ENCODE measurements around the gene RGS14.
"Not testable (repeated sequence)": the region's sequence is repeated elsewhere in the genome, so short reads cannot be mapped to it uniquely, and the experiment has no call there.

Gene RGS14

DNA sequence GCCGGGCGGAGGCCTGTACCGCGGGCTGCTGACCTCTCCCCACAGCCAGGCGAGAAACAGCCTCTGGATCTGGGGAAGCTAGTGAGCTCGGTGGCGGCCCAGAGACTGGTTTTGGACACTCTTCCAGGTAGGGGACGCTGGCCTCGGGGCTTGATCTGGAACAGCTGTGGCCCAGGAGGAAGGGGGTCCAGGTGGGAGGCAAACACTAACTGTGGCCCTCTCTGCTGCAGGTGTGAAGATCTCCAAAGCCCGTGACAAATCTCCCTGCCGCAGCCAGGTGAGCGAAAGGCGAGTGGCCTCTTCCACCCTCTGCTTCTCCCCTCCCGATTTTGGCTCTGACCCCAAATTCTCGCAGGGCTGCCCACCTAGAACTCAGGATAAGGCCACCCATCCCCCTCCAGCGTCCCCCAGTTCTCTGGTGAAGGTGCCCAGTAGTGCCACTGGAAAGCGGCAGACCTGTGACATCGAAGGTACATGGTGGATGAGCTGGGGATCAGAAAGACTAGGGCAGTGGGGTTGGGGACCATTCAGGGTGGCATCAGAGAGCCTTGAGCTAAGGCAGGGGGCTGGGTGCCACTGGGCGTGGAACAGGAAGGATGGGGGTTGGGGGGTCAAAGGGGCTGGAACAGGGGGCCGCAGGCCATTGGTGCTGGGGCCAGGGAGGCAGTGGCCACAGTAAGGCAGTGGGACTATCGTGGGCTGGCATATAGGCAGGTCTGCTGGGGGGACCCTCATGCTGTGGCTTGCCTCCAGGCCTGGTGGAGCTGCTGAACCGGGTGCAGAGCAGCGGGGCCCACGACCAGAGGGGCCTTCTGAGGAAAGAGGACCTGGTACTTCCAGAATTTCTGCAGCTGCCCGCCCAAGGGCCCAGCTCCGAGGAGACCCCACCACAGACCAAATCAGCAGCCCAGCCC lies 13.7 kb downstream of the RGS14 start:
- TF ChIP-seq, protein P1, sequence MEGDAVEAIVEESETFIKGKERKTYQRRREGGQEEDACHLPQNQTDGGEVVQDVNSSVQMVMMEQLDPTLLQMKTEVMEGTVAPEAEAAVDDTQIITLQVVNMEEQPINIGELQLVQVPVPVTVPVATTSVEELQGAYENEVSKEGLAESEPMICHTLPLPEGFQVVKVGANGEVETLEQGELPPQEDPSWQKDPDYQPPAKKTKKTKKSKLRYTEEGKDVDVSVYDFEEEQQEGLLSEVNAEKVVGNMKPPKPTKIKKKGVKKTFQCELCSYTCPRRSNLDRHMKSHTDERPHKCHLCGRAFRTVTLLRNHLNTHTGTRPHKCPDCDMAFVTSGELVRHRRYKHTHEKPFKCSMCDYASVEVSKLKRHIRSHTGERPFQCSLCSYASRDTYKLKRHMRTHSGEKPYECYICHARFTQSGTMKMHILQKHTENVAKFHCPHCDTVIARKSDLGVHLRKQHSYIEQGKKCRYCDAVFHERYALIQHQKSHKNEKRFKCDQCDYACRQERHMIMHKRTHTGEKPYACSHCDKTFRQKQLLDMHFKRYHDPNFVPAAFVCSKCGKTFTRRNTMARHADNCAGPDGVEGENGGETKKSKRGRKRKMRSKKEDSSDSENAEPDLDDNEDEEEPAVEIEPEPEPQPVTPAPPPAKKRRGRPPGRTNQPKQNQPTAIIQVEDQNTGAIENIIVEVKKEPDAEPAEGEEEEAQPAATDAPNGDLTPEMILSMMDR (conservative IDR thresholded peaks at IDR 0.05; ENCODE audit: low read depth, low read length): no peak
- peak overlapping the region; percentile 58 for H3K4me3 ChIP-seq (ENCODE audit: low read length)
- DNase-seq (ENCODE audit: low read depth): no peak

DNA sequence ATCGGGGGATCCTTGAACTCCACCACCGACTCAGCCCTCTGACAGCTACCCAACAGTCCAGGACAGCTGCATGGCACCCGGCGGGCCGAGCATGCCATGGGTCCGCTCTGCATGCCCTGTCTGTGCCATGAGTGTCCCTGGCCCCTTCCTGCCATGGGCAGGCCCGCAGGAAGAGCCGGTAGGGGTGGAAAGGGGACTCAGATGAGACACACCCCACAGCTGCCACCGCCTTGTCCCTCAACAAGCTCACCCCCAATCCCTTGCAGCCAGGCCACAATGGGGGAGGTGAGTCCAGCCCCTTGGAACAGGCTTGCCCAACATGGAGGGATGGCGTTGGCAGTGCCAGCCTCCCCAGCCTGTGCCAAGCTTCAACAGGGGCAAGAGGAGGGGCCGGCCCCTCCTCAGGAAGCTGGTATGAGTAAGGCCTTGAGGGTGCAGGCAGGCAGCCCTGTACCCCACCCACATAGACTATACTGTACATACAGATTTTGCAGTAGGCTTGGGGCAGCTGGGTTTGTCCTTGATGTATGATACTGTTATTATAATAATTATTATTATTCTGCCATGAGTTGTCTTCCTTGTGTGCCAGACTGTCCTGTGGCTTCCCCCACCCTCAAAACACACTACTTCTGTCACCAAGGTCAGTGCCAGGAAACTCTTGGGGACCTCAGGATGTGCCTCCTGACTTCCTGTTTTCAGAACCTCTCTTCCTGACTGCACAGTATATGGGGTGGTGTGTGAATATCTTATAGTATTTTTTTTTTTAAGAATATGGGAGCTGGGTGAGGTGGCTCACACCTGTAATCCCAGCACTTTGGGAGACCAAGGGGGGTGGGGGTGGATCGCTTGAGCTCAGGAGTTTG lies 14.5 kb downstream of the RGS14 start:
- H3K4me3 ChIP-seq (ENCODE audit: low read length): no peak overlapping the region
- TF ChIP-seq, protein P1 (conservative IDR thresholded peaks at IDR 0.05; ENCODE audit: low read depth, low read length): no peak
- no peak for DNase-seq (ENCODE audit: low read depth)

DNA sequence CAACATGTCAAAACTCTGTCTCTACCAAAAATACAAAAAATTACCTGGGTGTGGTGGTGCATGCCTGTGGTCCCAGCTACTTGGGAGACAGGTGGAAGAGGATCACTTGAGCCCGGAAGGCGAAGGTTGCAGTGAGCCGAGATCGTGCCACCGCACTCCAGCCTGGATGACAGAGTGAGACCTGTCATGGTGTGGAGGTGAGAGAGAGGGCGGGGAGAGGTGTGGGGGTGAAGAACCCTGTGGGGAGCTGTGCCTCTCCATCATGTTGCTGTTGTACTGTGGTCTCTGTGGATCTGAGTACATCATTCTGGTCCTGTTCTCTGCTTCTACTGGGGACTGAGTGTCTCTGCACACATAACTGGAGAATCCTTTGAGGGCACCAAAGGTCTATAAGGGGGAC lies 15.2 kb downstream of the RGS14 start:
- DNase-seq (ENCODE audit: low read depth): no peak
- H3K4me3 ChIP-seq (ENCODE audit: low read length): no peak overlapping the region
- TF ChIP-seq, protein P1 (conservative IDR thresholded peaks at IDR 0.05; ENCODE audit: low read depth, low read length): no peak

DNA sequence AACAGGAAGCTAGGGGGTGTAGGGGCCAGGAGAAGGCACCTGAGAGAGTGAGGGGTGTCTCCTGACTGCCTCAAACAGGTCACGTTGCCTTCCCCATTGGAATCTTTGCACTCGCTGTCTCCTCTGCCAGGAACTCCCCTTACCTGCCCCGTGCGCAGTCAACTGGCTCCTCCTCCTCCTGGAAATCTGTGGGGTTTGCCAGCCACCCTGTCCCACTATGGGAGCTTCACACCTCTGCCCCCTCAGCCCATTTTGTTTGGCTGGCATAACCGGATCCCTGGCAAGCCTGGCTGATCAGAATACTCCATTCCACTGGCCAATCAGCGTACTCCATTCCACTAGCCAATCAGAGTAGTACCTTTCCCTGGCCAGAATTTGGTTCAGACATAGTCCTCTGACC lies 16.1 kb downstream of the RGS14 start:
- H3K4me3 ChIP-seq (ENCODE audit: low read length): no peak overlapping the region
- DNase-seq (ENCODE audit: low read depth): no peak
- TF ChIP-seq, protein P1 (conservative IDR thresholded peaks at IDR 0.05; ENCODE audit: low read depth, low read length): no peak

DNA sequence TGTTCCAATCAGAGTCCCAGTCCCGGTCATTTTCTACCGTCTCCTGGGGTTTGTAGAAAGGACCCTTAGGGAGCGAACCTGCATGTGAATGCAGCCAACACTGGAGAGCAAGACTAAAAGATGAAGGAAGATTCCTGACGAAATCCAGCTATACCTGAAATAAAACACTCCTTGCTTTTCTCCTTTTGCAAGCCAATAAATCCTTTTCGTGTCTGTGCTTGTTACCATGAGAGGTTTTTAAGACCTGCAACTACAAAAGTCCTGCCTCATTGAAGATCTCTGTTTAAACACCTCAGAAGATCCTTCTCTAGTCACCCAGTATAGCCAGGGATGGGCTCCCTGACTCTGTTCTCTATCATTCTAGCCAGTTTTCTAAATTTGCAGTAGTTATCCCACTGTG lies 16.5 kb downstream of the RGS14 start:
- TF ChIP-seq, protein P1 (conservative IDR thresholded peaks at IDR 0.05; ENCODE audit: low read depth, low read length): no peak
- H3K4me3 ChIP-seq (ENCODE audit: low read length): no peak overlapping the region
- no peak for DNase-seq (ENCODE audit: low read depth)

DNA sequence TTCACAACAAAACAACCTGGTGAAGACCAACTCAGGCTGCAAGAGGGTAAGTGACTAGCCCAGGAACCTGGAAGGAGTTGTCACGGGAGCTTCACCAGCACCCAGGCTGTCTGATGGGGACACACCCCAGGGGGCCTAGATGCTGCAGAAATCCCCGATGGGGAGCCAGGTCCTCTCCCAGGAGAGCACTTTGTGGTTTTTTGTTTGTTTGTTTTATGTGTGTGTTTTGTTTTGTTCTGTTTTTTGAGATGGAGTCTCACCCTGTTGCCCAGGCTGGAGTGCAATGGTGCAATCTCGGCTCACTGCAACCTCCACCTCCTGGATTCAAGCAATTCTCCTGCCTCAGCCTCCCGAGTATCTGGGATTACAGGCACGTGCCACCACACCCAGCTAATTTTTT lies 17.8 kb downstream of the RGS14 start:
- not testable (repeated sequence) for DNase-seq (ENCODE audit: low read depth); H3K4me3 ChIP-seq (ENCODE audit: low read length)

DNA sequence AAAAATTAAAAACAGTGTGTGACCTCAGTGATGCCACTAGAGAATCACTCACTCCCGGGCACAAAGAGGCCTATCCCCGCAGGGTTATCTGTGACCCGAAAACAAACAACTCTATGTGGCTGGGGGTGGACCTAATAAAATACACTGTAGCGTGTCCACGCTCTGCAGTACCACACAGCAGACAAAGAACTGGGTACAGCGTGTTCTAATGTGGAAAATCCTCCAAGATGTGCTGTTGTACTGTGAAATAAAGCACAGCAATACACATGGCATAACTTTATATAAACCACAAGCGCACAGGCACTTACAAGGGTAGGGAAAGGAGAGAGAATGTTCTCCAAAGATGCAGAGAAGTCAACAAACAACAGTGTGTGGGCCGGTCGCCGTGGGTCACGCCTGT lies 18.4 kb downstream of the RGS14 start:
- TF ChIP-seq, protein P1 (conservative IDR thresholded peaks at IDR 0.05; ENCODE audit: low read depth, low read length): no peak
- no peak overlapping the region for H3K4me3 ChIP-seq (ENCODE audit: low read length)
- no peak for DNase-seq (ENCODE audit: low read depth)
